Measurements from ENCODE around the gene PAXIP1. TPM values are rescaled to one million over a fixed set of nuclear protein-coding genes. Genes with fewer than 3 reads are reported as not detected.

PAXIP1 gene
- total RNA-seq, 1 experiment from 2014 or later: 32.6 TPM

GRCh38 chr7:154911411-154911810, 91.5 kb downstream of the PAXIP1 start:
- no peaks in the 10 kb centered on the region for H3K79me1 ChIP-seq (ENCODE audit: insufficient read depth, low read depth, low read length, poor library complexity, severe bottlenecking)
- H3K23me2 ChIP-seq (ENCODE audit: insufficient read length, low read depth, low read length, poor library complexity, severe bottlenecking): peaks cover 3% of the 10 kb centered on the region
- Mint-ChIP-seq H3K27me3 (ENCODE audit: low read depth) (peaks cover 35% of the 10 kb centered on the region), H3K9me3 (peaks cover 24 to 30% of the 10 kb centered on the region in 2 experiments), H3K4me3 (no peak overlapping the region), H3K27ac (no peak overlapping the region), H3K4me1 (peaks cover 5 to 7% of the 10 kb centered on the region in 2 experiments), H3K36me3 (ENCODE audit: insufficient read depth in 1 of 3, low read depth in 3 of 3) (peaks cover 0 to 13% (median 8%) of the 10 kb centered on the region in 3 experiments; a peak in 6 of 7 replicates)
- no peak overlapping the region for H2BK120ac ChIP-seq (ENCODE audit: low read depth, low read length, poor library complexity, severe bottlenecking)
- no peak overlapping the region for H2BK12ac ChIP-seq (ENCODE audit: insufficient read length, low read depth, low read length)
- no peaks in the 10 kb centered on the region for H3K4me1 ChIP-seq (ENCODE audit: insufficient read depth, low read length)
- WGBS (ENCODE audit: extremely low coverage, insufficient read length, low lambda C conversion rate): no CpG with 5 or more reads among the region's 2 CpGs
- no peak overlapping the region for H2BK5ac ChIP-seq (ENCODE audit: insufficient read length, low read length)
- H3K4ac ChIP-seq (ENCODE audit: low read depth, low read length): no peak overlapping the region
- no peaks in the 10 kb centered on the region for H3K9me3 ChIP-seq (ENCODE audit: control insufficient read depth, low read depth, low read length)
- H3K27ac ChIP-seq (ENCODE audit: insufficient read length, low read depth, low read length): no peak overlapping the region
- no peaks in the 10 kb centered on the region for H3K27me3 ChIP-seq (ENCODE audit: insufficient read depth, low read length)
- no peak overlapping the region for H3K9ac ChIP-seq (ENCODE audit: extremely low read depth, insufficient read length, low read length)
- H3K18ac ChIP-seq (ENCODE audit: insufficient read length, low read depth, low read length): no peak overlapping the region
- H2BK20ac ChIP-seq (ENCODE audit: low read depth, low read length, poor library complexity, severe bottlenecking): no peak overlapping the region
- H4K8ac ChIP-seq (replicated peaks; ENCODE audit: insufficient read length, low read depth, low read length): no peak overlapping the region
- H3K23ac ChIP-seq (ENCODE audit: insufficient read length, low read depth, low read length): no peak overlapping the region
- no peak overlapping the region for H3T11ph ChIP-seq (ENCODE audit: low read length)
- no peak for DNase-seq
- no peak for TF ChIP-seq CTCF (conservative IDR thresholded peaks at IDR 0.05)
- H3K79me2 ChIP-seq (ENCODE audit: insufficient read depth, low read length): no peaks in the 10 kb centered on the region
- no peak overlapping the region for H4K91ac ChIP-seq (ENCODE audit: insufficient read length, low read depth, low read length)
- H2AFZ ChIP-seq (ENCODE audit: low read length): no peak overlapping the region
- no peak overlapping the region for H2BK15ac ChIP-seq (ENCODE audit: low read depth, low read length)
- H3K4me2 ChIP-seq (ENCODE audit: insufficient read depth, insufficient read length, low read length): no peak overlapping the region
- no peak overlapping the region for H4K5ac ChIP-seq (ENCODE audit: insufficient read length, low read depth, low read length)
- no peaks in the 10 kb centered on the region for H4K20me1 ChIP-seq (ENCODE audit: control insufficient read depth, insufficient read depth, insufficient read length)
- no peak overlapping the region for H3K14ac ChIP-seq (ENCODE audit: insufficient read depth, low read length)
- H2AK5ac ChIP-seq (ENCODE audit: insufficient read length, low read length): no peak overlapping the region
- H3K56ac ChIP-seq (ENCODE audit: insufficient read length, low read depth, low read length): no peak overlapping the region
